CD4-positive, alpha-beta T cell treated with Interleukin-15 for 1 hour (primary cell): ENCODE measurements around the gene MSL1.
A peak's percentile ranks its signal among the peaks of the same experiment; 100 is the strongest.

Experiments used
- DNase-seq: peaks from one replicate; pipeline ENCODE4 v3.0.0-alpha.2; 2020

Gene MSL1

GRCh38 chr17:40121181-40122135 is at the start of gene MSL1:
Gene MSL1, plus strand, starts transcription at chr17:40121971. Its CDS starts 642 bp downstream, at chr17:40122613.
- DNase-seq: peak; percentile 87

GRCh38 chr17:40072040-40072734 is 49.6 kb upstream of the MSL1 start:
- DNase-seq: no peak

GRCh38 chr17:40072735-40073346 is 48.9 kb upstream of the MSL1 start:
- no peak for DNase-seq

GRCh38 chr17:40073454-40074174 is 48.2 kb upstream of the MSL1 start:
- DNase-seq: no peak

- DNase-seq: no peak
Measured at GRCh38 chr17:40074175-40074512, 47.6 kb upstream of the MSL1 start.

- DNase-seq: no peak
Measured at GRCh38 chr17:40074871-40075200, 46.9 kb upstream of the MSL1 start.

GRCh38 chr17:40075201-40075941 is 46.4 kb upstream of the MSL1 start:
- DNase-seq: peak; percentile 64

- no peak for DNase-seq
Measured at GRCh38 chr17:40075942-40076498, 45.8 kb upstream of the MSL1 start.

- no peak for DNase-seq
Measured at GRCh38 chr17:40076591-40076990, 45.2 kb upstream of the MSL1 start.

- no peak for DNase-seq
Measured at GRCh38 chr17:40079545-40079944, 42.2 kb upstream of the MSL1 start.

- no peak for DNase-seq
Measured at GRCh38 chr17:40084477-40084876, 37.3 kb upstream of the MSL1 start.

- peak; percentile 61 for DNase-seq
Measured at GRCh38 chr17:40086150-40087044, 35.4 kb upstream of the MSL1 start.

GRCh38 chr17:40087049-40087794 is 34.5 kb upstream of the MSL1 start:
- DNase-seq: no peak

- DNase-seq: no peak
Measured at GRCh38 chr17:40087903-40088718, 33.7 kb upstream of the MSL1 start.

- no peak for DNase-seq
Measured at GRCh38 chr17:40089077-40089895, 32.5 kb upstream of the MSL1 start.

- no peak for DNase-seq
Measured at GRCh38 chr17:40090237-40091119, 31.3 kb upstream of the MSL1 start.

GRCh38 chr17:40091691-40092397 is 29.9 kb upstream of the MSL1 start:
- no peak for DNase-seq
